HG03432 (cell line): ENCODE data around the gene C12orf43.

ENCODE experiments used
- ATAC-seq: cut with Tn5 transposase; IDR thresholded peaks from one replicate; pipeline ENCODE4 v1.9.1; 2021; ENCODE audit warnings: mild to moderate bottlenecking, moderate library complexity; ENCODE audit not compliant: unreplicated experiment

Gene C12orf43

DNA sequence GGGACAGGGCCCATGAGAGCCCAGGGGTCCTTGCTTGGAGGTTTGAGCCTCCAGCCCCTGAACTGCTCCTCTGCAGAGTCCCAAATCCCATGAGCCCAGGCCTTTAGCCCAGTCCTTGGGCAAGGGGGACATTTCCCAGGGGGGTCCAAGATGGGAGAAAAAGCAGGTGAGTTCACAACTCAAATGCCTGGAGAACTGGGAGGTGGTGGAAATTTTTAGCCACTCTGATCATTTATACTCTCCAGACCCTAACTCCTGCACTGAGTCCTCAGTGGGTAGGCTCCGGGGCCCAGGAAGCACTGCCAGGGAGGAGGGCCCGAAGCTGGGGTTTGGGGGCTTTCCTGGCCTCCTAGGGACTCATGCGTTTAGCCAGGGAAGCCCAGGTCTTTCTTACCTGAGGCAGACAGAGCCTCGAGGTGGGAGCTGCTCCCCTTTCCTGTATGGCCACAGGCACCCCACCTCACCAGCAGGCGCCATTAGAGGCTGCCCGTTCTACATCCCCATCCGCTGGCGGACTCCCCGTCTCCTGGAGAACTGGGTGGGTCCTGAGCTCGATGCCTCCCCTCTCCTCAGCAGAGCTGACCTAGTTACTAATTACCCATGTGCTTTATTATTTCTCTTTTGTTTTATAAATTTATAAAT, 36.9 kb downstream of the C12orf43 start:
- ATAC-seq: no peak

DNA sequence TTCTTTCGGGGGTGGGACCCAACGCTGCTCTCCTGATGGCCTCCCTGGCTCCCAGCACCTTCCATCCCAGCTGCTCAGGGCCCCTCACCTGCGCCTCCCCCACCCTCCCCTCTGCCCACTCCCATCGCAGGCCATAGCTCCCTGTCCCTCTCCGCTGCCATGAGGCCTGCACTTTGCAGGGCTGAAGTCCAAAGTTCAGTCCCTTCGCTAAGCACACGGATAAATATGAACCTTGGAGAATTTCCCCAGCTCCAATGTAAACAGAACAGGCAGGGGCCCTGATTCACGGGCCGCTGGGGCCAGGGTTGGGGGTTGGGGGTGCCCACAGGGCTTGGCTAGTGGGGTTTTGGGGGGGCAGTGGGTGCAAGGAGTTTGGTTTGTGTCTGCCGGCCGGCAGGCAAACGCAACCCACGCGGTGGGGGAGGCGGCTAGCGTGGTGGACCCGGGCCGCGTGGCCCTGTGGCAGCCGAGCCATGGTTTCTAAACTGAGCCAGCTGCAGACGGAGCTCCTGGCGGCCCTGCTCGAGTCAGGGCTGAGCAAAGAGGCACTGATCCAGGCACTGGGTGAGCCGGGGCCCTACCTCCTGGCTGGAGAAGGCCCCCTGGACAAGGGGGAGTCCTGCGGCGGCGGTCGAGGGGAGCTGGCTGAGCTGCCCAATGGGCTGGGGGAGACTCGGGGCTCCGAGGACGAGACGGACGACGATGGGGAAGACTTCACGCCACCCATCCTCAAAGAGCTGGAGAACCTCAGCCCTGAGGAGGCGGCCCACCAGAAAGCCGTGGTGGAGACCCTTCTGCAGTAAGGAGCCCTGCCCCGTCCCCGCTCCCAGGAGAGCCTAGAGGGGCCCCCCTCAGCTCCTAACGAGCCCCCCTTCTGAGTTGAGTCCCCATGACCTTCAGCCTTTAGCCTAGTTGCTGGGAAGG, 37.7 kb downstream of the C12orf43 start, which contains the start of gene HNF1A:
HNF1A (plus strand) TSS at position 248 of the 924 bp plus-strand sequence; CDS start at position 474, 226 bp downstream.
- ATAC-seq: no peak

DNA sequence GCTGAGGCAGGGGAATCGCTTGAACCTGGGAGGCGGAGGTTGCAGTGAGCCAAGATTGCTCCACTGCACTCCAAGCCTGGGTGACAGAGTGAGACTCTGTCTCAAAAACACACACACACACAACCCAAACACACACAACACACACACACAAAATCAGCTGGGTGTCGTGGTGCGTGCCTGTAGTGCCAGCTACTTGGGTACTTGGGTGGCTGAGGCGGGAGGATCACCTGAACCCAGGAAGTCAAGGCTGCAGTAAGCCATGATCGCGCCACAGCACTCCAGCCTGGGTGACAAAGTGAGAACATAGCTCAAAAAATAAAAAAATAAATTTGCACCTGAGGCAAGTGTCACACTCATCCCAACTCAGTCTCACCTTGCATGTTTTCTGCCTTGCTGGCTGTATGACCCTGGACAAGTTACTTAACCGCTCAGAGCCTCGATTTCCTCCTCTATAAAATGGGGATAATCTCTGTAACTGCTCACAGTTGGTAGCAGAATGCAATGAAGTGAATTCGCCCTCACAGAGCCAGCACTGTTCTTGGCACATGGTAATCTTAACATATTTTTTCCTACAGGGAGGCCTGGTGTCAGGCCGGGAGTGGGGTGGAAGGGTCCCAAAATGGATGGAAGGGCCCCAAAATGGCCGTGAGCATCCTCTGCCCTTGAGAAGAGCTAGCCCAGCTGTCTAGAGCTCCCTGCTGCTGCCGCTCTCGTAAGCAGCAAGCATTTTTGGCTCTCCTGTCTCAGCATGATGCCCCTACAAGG, 38.6 kb downstream of the C12orf43 start:
- ATAC-seq: no peak

DNA sequence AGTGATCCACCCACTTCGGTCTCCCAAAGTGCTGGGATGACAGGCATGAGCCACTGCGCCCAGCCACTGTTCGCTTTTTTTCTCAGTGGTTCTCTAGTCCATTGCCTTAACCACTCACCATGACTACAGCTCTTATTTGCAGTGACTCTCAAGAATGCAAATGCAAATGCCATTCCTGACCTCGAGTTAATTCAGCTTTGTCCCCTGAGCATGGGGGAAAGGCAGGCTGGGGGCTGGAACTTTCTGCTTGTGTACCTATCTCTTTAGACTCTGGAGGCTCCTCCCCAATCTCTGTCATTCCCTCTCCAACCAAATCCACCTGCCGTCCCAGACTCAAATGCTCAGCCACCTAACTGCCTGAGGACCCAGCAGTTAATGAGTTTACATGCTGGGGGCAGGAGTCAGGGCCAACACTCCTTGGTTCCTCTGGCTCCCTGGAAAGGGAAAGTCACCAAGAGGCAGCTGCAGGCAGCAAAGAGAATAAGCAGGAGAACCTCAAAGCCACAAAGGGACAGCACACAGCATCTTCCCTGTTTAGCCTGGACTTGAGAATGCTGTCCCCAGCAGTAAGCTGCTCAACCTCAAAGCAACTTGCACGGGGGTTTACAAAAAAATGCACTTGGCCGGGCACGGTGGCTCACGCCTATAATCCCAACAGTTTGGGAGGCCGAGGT, 43.3 kb downstream of the C12orf43 start:
- no peak for ATAC-seq

DNA sequence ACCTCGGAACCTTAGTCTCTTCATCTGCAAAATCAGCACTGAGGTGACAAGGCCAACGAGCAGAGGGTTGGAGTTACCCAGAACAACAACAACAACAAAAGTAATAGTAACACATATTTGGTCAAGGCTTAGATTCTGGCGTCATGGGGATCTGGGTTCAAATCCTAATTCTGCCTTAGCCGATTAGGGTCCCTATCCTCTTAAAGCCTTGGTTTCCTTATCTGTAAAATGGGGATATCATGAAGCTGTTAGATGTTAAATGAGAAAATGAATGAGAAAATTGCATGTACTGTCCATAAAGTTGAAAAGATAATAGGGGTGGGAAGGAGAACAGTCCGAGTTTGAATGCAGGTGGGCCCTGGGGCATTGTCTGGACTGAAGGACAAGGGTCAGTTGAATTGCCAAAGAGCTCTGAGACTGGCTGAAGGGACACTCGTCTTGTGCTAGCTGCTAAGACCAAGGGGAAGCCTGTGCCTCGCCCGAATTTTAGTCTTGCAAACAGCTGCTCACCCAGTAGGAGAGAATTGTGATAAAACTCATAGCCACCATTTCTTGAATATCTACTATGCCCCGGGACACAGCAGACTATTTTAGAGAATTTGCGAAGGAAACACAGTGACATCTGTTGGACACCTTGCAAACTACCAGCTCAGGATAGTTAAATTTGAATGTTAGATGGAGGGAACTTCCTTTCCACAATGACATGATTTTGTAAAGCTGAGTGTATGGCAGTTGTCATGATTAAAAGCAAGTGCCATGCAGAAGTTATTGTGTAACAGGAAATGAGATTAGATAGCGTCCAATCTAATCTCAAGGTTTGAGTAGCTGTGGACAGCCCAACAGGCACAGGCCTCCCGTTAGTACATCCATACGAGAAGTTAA, 44.7 kb downstream of the C12orf43 start:
- no peak for ATAC-seq

DNA sequence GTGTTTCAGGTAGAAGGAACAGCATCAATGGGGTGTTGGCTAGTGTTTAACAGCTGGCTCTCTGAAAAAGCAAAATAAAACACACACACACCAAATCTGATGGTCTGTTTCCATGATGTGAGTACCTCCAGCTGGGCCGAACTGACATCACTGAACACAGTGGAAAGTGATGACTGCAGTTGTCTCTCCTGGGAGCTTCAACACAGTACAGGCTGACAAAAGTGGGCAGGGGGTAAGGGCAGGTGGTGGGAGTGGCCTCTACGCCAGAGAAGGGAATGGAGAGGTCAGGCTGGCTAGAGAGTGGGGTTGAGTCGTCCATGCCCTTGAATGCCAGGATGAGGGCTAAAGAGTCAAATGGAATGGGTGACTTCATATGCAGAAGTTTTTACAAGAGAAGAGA, 46.0 kb downstream of the C12orf43 start:
- no peak for ATAC-seq

DNA sequence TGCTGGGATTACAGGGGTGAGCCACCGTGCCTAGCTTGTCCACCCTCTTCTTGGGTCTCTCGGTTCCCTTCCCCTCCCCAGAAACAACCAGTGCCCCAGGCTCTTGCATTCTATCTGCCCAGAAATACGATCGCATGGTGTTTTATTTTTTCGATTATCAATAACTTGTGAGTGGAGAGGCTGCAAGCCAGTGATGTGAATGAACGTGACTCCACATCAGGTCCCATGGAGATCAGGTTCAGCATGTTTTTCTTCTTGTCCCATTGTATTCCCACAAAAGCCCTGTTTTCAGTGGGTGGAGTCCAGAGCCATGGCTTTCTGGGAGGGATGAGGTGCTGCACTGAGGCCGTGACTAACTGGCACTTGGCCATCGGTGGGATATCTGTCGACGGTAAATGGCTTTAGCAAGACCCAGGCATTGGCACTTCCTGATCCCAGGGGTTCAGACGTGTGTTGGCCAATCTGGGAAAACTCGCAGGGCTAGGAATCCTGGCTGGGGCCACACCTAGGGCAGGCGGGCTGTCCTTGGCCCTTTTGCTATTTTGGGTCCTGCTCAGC, 50.7 kb downstream of the C12orf43 start:
- no peak for ATAC-seq

DNA sequence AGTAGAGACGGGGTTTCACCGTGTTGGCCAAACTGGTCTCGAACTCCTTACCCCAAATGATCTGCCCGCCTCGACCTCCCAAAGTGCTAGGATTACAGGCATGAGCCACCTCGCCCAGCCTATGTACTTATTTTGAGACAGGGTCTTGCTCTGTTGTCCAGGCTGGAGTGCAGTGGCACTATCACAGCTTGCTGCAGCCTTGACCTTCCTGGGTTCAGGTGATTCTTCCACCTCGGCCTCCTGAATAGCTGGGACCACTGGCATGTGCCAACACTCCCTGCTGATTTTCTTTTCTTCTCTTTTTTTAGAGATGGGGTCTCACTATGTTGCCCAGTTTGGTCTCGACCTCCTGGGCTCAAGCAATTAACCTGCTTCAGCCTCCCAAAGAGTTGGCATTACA, 52.0 kb downstream of the C12orf43 start:
- no peak for ATAC-seq

DNA sequence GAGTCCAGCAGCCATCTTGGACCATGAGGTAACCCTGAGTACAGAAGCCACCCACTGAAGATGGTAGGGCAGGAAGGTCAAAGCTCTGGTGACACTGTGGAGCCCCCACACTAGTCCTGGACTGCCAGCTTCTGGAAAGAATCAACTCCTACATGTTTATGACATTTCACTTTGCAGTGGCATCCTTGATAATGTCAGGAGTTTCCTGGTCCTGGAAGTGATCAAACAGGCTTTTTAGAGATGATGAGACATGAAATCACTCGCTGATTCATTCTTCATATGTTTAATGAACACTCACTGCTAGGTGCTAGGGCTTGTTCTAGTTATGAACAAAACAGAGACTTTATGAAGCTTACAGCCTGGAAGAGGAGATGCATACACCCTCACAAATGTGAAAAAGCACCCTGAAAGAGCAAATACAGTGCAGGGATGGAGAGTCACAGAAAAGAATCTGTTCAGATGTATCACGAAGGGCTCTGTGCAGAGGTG, 53.7 kb downstream of the C12orf43 start:
- ATAC-seq: no peak

DNA sequence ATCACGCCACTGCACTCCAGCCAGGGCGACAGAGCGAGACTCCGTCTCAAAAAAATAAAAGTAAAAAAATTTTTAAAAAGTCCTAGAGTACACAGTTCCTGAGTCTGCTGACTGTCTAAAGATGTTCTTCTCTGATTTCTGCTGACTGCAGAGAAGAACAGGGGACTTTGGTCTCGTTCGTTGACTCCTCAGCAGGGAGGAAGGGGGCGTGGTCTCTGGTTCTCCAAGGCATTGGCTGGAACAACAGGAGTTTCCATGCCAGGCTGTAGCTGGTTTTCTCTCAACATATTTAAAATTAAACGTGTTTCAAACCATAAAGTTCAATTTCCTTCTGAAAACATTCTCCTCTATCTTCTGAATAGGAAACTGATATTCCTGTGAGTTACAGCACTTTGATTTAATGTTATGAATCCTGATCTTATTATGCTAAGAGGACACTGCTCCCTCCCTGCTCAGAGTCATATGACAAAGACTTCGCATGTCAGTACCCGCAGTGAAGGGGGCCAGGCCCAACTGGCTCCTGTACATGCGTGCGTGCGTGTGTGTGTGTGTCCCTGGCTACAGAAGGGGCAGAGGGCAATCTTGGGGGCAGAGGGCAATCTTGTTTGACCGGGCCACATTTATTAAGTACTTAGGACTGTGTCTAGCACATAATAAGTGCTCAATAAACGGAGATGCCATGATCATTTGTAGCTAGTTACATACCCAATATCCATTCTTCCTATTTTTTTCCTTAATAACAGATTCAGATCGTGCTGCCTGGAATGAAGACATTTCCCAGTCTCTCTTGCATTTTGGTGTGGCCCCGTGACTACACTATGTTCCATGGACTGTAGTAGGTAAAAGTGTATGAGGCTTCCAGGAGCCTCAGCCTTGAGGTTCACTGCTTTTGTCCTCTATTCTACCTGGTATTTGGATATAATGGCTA, 54.4 kb downstream of the C12orf43 start:
- no peak for ATAC-seq

DNA sequence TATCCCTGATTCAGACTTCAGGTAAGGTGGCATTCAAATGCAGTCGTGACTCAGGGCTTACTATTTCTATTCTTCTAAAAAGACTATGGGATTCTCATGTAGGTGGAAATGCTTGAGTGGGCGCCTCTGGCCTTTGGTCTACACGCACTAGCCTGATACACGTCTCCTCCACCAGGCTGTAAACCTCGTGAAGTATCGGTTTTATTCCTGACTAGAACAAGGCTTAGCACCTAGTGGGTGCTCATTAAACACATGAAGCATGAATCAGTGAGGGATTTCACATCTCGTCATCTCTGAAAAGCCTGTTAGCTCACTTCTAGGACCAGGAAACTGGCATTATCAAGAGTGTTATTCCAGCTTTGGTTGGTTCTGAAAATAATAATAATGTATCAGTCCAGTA, 55.6 kb downstream of the C12orf43 start:
- ATAC-seq: no peak

DNA sequence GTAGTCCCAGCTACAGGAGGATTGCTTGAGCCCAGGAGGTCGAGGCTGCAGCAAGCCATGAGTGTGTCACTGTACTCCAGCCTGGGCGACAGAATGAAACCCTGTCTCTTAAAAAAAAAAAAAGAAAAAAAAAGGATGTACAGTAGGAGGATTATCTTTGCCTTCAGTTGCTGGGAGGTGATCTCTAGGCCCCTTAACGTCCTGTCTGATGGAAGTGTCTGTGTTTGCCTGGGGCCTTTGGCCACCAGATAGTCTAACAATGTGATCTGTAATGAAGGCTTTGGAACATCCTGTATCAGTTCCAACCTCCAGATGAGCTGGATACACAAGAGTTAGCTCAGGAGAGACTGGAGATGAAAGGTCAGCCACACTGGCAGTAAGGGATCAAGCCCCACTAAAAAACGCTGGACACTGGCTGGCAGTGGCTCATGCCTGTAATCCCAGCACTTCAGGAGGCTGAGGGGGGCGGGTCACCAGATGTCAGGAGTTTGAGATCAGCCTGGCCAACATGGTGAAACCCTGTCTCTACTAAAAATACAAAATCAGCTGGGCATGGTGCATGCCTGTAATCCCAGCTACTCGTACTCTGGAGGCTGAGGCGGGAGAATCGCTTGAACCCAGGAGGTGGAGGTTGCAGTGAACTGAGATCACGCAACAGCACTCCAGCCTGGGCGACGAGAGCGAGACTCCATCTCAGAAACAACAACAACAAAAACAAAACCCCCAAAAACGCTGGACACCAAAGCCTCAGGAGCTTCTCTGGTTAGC, 57.0 kb downstream of the C12orf43 start:
- no peak for ATAC-seq

DNA sequence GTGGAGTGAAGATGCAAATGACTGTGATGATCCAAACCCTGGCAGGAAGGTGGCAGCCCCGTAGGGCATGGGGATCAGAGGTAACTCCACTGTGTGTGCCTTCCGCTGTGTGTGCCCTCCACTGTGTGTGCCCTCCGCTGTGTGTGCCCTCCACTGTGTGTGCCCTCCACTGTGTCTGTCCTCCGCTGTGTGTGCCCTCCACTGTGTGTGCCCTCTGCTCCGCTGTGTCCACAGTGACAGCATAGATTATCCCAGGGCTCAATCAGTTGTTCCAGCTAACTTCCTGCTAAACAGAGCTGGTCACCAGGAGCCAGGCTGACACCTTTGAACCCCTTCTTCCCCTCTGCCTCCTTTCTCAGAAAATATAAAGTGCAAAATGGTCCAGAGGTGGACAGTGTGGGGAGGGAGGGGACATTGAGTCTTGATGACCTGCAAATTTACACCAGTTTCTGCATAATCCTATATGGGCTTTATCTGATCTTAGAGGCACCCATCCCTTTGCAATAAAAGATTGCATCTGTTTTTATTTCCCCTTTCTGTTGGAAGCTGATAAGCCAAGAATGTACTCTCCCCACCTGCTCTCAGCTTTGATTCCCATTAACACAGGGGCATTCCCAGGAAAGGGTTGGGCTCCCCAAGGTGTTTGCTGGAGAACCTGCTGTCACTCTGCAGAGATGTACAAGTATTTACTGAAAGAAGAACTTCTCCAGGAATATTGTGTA, 59.5 kb downstream of the C12orf43 start:
- ATAC-seq: no peak

DNA sequence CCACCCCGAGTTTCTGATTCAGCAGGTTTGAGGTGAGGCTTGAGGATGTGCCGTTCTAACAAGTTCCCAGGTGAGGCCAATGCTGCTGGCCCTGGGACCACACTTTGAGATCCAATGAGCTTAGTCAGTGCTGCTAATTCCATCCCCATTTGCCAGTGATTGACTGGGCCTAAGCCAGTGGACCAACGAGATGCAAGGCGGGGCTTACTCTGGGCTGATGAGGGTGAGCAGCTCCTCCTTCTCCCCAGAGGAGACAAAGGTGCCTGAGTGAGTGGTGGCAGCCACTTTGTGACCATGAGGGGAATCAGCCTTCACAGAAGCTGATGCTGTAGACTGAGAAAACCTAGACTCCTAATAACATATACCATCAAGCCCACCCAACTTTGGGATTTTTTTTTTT, 61.1 kb downstream of the C12orf43 start:
- no peak for ATAC-seq

DNA sequence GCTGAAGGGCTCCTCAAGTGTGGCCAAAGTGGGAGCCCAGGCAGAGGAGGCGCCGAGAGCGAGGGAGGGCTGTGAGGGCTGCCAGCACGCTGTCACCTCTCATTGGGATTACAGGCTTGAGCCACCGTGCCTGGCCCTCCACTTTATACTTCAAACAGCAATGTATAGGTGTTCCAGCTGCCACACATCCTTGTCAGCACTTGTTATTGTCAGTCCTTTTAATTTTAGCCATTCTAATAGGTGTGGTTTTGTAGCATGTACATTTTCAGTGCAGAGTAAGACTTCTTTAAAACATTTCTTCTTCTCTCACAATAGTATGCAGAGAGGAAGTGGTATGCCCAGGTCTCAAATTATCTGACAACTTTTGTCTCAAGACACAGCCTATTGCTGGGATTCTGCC, 65.5 kb downstream of the C12orf43 start:
- no peak for ATAC-seq
